ENCODE results near the gene EXOC3. TPM values are rescaled to one million over a fixed set of nuclear protein-coding genes. Genes with fewer than 3 reads are reported as not detected.

The EXOC3 gene
- total RNA-seq, 4 donors from 2014 or later = 44.3 to 81.7 (median 54.0) TPM

DNA sequence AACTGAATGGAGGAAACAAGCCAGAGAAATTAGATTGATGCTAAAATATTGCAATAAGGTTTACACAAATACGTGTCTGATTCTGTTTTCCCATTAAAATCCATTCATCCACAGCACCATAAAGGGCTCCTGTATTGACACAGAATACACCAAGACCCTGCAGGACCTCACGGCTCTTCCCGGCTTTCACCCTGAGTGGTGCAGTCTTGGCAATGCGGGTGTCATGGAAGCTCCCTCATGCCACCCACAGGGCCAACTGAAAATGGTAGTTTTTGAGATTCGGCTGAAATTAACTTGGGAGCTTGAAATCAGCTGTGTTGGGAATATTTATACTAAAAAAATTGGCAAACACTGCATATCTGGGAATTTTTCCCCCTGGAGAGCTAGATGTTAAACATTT, 17.3 kb upstream of the EXOC3 start:
- Histone ChIP-seq H3K36me3 (no peaks in the 10 kb centered on the region), H3K27me3 (peaks cover 3 to 17% (median 12%) of the 10 kb centered on the region in 3 donors), H3K4me1 (no peaks in the 10 kb centered on the region), H3K9me3 (no peaks in the 10 kb centered on the region), H3K4me3 (no peak overlapping the region), H3K27ac (no peak overlapping the region)
- ATAC-seq (no peak), DNase-seq (no peak)
- TF ChIP-seq POLR2A (IDR thresholded peaks at IDR 0.05) (no peak), CTCF (IDR thresholded peaks at IDR 0.05 in 4 of 5, conservative IDR thresholded peaks at IDR 0.05 in 1 of 5) (no peak)
- in situ Hi-C loops (cut with MboI; ENCODE audit: low sequenced_read_pairs in 4 of 4) (no loop called here), intact Hi-C loops (cut with DNase I; ENCODE audit: low total_unique reads) (no loop called here)

DNA sequence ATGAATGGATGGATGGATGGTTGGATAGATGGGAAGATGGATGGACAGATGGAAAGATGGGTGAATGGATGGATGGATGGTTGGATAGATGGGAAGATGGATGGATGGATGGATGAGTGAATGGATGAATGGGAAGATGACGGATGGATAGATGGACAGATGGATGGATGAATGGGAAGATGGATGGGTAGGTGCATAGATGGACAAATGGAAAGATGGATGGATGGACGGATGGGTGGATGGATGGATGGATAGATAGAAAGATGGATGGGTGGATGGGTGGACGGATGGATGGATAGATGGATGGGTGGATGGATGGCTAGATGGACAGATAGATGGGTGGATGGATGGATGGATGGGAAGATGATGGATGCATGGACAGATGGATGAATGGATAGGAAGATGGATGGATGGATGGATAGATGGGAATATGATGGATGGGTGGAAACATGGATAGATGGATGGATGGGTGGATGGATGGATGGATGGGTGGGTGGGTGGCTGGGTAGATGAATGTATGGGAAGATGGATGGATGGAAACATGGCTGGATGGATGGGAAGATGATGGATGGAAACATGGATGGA, 16.5 kb upstream of the EXOC3 start:
- DNase-seq (no peak), ATAC-seq (no peak)
- Histone ChIP-seq H3K9me3 (no peaks in the 10 kb centered on the region), H3K36me3 (no peaks in the 10 kb centered on the region), H3K27ac (no peak overlapping the region), H3K27me3 (peaks cover 3 to 20% (median 12%) of the 10 kb centered on the region in 3 donors), H3K4me1 (no peaks in the 10 kb centered on the region), H3K4me3 (no peak overlapping the region)
- intact Hi-C loops (cut with DNase I; ENCODE audit: low total_unique reads) = no loop called here
- in situ Hi-C loops (cut with MboI; ENCODE audit: low sequenced_read_pairs in 4 of 4) = no loop called here
- TF ChIP-seq POLR2A (IDR thresholded peaks at IDR 0.05) = no peak
- TF ChIP-seq CTCF (IDR thresholded peaks at IDR 0.05 in 4 of 5, conservative IDR thresholded peaks at IDR 0.05 in 1 of 5) = no peak

- intact Hi-C loops (cut with DNase I; ENCODE audit: low total_unique reads) = no loop called here
- Histone ChIP-seq H3K9me3 (no peaks in the 10 kb centered on the region), H3K4me1 (no peaks in the 10 kb centered on the region), H3K4me3 (no peak overlapping the region), H3K27ac (no peak overlapping the region), H3K27me3 (peaks cover 3 to 20% (median 12%) of the 10 kb centered on the region in 3 donors), H3K36me3 (no peaks in the 10 kb centered on the region)
- DNase-seq (no peak), ATAC-seq (no peak)
- in situ Hi-C loops (cut with MboI; ENCODE audit: low sequenced_read_pairs in 4 of 4) = no loop called here
- no peak for TF ChIP-seq POLR2A (IDR thresholded peaks at IDR 0.05)
- TF ChIP-seq CTCF (IDR thresholded peaks at IDR 0.05 in 4 of 5, conservative IDR thresholded peaks at IDR 0.05 in 1 of 5) = no peak
Measured at GRCh38 chr5:427415-428087, 15.4 kb upstream of the EXOC3 start.

GRCh38 chr5:428219-428618, 14.8 kb upstream of the EXOC3 start:
- TF ChIP-seq POLR2A (IDR thresholded peaks at IDR 0.05) (no peak), CTCF (IDR thresholded peaks at IDR 0.05 in 4 of 5, conservative IDR thresholded peaks at IDR 0.05 in 1 of 5) (no peak)
- intact Hi-C loops (cut with DNase I; ENCODE audit: low total_unique reads) = no loop called here
- no peak for ATAC-seq
- no peak for DNase-seq
- Histone ChIP-seq H3K9me3 (no peaks in the 10 kb centered on the region), H3K27ac (no peak overlapping the region), H3K4me3 (no peak overlapping the region), H3K36me3 (no peaks in the 10 kb centered on the region), H3K27me3 (peaks cover 3 to 20% (median 12%) of the 10 kb centered on the region in 3 donors), H3K4me1 (no peaks in the 10 kb centered on the region)
- in situ Hi-C loops (cut with MboI; ENCODE audit: low sequenced_read_pairs in 4 of 4) = no loop called here

All from gastrocnemius medialis (tissue), 4 donors.